NCI-H128 (cell line): ENCODE measurements around the gene SELL.
"Not testable (repeated sequence)": the region's sequence is repeated elsewhere in the genome, so short reads cannot be mapped to it uniquely, and the experiment has no call there.

Experiments
- DNase-seq: peaks from one replicate; lab custom pipeline; 2025; ENCODE audit not compliant: unreplicated experiment; lab: John Stamatoyannopoulos, UW

SELL gene

GRCh38 chr1:169707912-169708604, 3.4 kb downstream of the SELL start:
- no peak for DNase-seq

DNA sequence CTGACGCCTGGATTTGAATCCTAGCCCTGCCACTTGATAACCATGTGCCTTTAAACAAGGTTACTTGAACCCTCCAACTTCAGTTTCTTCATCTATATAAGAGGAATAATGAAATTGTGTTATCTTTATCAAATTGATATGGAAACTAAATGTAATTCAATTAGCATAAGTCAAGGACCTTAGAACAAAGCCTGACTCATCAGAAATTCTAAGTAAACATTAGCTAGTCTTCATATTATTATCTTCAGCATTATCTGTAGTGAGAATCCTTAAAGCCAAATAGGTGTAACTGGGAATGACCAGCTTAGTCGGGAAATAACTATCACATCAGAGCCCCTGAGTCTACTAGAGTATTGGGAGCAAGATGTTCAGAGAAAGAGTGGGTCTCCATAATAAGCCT, 6.6 kb downstream of the SELL start:
- DNase-seq = no peak

GRCh38 chr1:169701261-169702005, 10.0 kb downstream of the SELL start:
- DNase-seq = no peak

GRCh38 chr1:169699707-169700106, 11.7 kb downstream of the SELL start:
- no peak for DNase-seq

- DNase-seq = no peak
These were observed 12.4 kb downstream of the SELL start for GRCh38 chr1:169698976-169699375.

DNA sequence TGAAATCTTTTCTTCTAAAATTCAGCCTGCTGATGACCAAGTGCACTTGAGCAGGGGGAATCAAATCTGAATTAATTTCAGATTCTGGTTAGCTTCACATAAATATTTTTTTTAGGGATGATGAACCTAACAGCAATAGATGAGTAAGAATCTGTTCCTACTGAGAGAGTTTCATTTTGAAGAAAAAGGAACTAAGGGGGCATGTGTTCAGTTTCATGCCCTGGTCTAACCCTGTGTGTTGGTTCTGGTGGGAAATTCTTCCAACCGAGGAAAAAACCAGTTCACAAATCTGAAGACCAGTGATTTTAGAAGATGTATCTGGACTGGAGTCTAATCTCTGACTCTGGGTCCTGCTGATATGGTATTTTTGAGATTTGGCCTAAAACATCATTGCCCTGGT, 13.7 kb downstream of the SELL start:
- no peak for DNase-seq

- DNase-seq = no peak
These were observed 14.9 kb downstream of the SELL start for GRCh38 chr1:169696273-169697100.

DNA sequence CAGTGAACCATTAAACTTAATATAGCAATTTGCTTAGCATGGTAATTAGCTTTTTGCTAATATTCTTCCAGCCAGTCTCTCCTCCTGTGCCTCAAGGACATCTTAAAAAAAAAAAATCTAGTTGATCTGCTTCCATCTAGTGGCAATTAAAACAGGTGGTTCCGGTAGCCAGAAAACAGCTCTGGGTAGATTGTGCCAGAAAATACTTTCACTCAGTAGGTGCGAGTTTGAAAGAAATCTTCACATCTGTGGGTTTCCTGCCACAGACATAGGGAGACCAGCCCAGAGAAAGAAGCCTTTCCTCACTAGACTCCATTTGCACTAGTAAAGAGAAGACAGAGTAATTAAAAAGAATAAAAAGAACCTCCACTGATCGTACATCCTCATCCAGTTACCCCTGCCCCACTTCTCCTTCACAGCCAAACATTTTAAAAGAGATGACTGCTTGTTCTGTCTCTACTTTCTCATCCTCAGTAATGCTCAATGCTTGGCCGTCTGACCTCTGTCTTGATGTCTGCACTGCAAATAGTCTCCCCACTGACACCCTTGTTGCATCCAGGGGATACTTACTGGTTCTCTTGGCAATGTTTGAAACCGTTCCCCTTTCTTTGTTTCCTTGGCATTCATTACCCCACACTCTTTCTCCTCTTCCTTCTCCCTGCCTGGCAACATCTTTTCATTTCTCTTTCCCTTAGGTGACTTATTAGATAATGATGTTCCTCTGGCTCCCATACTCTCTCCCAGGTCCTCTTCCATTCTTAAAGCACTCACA, 16.9 kb downstream of the SELL start:
- DNase-seq = no peak

- no peak for DNase-seq
These were observed 18.5 kb downstream of the SELL start for GRCh38 chr1:169692756-169693460.

DNA sequence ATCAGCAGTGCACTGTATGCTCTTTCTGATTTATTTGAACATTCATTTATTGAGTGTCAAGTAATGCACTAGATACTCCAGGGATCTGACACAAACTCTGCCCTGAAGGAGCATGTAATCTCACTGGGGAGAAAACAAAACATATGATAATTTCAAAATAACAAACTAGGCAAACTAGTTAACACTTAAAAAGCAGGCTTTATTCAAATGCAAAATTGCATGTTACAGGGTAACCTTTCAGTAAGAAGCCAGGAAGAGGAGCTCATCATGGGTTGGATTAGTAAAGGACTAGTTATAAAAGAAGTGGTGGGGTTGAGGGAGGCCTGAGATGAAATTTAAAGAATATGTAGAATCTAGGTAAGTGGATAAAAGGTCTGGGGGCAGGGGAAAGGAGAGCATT, 20.9 kb downstream of the SELL start:
- no peak for DNase-seq

DNA sequence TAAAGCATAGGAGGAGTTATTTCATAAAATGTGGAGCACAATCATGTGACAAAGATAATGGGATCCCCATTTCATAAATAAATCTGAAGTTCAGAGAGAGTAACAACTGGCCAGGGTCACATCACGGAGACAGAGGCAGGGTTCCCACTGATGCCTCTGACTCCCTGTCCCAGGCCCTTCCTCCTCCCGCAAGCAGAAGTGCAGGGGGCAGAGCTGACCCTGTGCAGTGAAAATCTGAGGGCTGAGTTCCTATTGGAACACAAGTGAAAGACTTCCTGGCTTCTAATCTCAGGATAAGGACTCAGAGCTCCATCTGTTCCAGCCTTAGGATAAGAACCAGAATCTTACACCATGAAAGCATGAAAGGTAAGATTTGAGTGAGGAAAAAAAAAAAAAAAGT, 22.0 kb downstream of the SELL start:
- DNase-seq = no peak

DNA sequence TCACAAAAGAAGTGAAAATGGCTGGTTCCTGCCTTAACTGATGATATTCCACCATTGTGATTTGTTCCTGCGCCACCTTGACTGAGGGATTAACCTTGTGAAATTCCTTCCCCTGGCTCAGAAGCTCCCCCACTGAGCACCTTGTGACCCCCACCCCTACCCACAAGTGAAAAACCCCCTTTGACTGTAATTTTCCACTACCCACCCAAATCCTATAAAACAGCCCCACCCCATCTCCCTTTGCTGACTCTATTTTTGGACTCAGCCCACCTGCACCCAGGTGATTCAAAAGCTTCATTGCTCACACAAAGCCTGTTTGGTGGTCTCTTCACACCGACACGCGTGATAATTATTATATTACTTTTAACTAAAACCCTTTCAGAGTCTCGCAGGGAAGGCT, 23.0 kb downstream of the SELL start:
- not testable (repeated sequence) for DNase-seq

GRCh38 chr1:169683661-169684060, 27.8 kb downstream of the SELL start:
- DNase-seq = no peak

DNA sequence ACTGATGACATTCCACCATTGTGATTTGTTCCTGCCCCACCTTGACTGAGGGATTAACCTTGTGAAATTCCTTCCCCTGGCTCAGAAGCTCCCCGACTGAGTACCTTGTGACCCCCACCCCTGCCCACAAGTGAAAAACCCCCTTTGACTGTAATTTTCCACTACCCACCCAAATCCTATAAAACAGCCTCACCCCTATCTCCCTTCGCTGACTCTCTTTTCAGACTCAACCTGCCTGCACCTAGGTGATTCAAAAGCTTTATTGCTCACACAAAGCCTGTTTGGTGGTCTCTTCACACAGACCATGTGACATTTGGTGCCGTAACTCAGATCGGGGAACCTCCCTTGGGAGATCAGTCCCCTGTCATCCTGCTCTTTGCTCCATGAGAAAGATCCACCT, 28.3 kb downstream of the SELL start:
- not testable (repeated sequence) for DNase-seq

DNA sequence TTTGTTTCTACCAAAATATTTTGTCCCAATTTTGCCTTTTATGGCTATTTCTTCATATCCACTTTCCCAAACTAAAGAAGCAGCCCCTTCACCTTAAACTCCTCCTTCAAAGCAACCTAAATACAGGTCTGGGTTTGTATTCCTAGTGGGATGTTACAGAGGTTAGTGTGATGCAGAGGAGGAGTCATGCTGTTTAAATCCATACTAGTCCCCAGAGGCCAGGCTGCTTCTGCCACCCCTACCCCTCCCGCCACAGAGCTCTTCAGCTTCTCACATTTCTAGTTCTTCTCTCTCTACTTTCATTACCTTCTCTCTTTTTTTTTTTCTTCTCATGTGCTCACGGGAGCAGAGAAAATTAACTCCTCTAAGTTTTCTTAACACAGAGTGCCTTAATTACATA, 29.3 kb downstream of the SELL start:
- DNase-seq = no peak

DNA sequence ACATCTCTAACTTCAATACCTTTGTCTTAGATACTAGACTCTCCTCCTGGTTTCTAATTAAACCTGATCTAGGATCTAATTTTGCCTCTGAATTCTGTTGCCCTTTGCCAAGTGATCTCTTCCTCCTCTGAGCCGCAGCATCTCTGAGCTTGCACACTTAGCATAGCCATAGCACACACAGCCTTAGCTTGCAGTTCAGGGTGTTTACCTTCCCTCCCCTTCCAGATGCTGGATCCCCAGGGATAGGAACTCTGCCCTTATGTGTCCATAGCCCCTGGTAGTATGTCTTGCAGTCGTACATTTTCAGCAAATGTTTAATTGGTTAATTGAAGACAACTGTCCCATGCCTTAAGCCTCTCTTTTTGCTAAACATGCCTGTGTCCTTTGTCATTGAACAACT, 30.3 kb downstream of the SELL start:
- no peak for DNase-seq

DNA sequence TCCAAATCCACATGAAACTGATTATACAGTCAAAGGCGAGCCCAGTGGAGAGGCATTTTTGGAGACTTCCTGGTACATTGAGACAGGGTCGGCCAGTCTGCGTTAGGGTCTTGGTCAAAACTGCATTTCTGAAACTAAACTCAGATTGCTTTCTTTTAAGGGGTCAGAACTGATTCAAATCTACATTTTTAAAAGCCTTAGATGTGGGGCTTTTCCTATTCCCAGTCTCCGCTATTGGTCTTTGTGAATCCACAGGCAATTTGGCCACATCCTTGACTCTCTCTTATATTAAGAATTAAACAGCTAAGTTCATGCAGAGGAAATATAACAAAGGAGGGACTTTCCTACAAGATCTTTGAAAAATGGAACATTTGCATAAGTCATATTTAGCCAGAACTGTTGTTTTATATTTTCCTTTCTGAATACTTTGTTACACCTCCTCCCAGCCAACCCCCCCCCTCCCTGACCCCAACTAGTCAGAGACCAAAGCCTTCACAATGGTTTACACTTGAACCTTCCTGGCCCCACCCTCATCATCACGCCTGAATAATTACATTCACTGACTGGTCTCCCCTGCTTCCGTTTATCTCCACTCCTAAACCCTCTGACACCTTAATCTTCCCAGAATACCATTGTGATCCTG, 30.9 kb downstream of the SELL start:
- no peak for DNase-seq

DNA sequence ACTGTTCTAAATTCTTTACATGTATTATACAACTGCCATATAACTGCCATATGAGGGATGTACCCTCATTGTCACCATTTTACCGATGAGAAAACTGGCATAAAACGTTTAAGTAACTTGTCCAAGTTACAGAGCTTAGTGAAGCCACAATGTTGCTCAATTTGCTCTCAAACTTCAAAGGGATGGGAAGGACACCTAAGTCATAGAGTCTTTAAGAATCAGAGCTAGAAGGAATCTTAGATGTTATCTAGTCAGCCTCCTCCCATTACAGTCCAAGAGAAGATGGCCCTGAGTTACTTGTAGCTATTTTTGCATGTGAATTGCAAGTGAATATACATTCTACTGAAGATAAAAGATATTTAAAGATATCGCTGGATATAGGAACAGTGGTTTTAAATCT, 31.7 kb downstream of the SELL start:
- no peak for DNase-seq

GRCh38 chr1:169676001-169676400, 35.4 kb downstream of the SELL start:
- DNase-seq = no peak

DNA sequence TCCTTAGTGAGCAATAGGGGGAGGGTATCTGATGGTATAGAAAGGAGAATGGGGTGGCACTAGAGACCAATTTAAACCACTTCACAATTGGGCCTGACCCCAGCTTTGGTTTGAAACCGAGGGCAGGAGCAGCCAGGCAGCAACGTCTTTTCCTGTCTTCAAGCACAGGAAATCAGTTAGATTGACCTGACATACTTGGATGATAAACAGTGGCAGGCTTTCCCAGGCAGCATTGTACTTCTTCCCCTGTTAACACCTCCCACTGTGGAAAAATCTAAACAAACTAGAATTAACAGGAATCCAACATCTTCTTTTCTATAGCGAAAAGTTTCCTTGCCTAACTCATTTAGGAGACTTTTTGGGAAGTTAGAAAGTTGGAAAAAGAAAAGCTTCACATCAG, 40.6 kb downstream of the SELL start:
- no peak for DNase-seq
